HG02678 (cell line): ENCODE data around the gene GTSE1.
A peak's percentile ranks its signal among the peaks of the same experiment; 100 is the strongest.

Source experiments
- ATAC-seq: cut with Tn5 transposase; IDR thresholded peaks from one replicate; pipeline ENCODE4 v1.9.1; 2021; ENCODE audit warnings: mild to moderate bottlenecking, moderate library complexity; ENCODE audit not compliant: unreplicated experiment

GTSE1 gene

DNA sequence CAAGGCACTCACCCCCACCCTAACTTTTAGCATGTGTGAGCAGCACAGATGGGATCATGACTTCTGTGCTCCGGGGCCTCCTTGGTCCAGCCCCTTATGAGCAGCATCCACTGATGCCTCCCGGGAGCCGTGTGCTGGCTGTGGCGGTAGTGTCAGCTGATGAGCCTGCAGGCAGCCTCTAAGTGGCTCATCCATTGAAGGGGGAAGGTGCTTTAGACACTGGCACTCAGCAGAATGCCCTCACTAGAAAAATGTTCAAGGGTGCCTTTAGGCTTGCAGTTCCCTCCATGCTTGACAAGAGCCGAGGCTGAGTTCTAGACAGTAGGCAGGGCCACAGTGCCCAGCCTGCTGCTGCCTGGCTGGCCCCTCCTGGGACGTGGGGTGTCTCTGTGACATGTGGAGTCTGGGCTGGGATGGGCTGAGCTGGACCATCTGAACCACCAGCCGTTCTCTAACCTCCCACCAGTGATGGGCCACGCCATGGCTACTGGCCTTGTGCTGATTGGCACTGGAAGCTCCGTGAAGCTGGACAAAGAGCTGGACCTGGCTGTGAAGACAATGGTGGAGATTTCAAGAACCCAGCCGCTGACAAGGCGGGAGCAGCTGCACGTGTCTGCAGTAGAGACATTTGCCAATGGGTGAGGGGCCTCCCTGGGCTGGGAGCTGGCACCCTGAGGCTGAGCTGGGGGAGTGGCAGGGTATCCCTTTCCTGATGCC, 23.1 kb upstream of the GTSE1 start:
- no peak for ATAC-seq

DNA sequence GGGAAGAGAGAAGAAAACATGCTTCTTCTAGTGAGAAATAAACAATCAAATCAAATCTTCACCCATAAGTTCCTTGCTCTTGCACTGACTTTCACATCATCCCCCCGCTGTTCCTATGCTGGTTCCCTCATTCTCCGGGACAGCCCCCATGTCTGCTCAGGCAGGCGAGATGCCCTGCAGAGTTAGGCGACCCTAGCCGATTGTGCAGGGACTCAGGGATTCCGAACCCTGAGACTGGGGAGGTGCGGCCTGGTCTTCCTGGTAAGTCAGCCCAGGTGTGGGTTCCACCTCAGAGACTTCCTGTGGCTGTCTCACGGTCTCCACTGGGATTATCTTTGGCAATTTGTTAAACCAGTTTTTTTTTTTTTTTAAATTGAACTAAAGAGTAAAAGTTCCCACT, 22.3 kb upstream of the GTSE1 start:
- ATAC-seq = no peak

DNA sequence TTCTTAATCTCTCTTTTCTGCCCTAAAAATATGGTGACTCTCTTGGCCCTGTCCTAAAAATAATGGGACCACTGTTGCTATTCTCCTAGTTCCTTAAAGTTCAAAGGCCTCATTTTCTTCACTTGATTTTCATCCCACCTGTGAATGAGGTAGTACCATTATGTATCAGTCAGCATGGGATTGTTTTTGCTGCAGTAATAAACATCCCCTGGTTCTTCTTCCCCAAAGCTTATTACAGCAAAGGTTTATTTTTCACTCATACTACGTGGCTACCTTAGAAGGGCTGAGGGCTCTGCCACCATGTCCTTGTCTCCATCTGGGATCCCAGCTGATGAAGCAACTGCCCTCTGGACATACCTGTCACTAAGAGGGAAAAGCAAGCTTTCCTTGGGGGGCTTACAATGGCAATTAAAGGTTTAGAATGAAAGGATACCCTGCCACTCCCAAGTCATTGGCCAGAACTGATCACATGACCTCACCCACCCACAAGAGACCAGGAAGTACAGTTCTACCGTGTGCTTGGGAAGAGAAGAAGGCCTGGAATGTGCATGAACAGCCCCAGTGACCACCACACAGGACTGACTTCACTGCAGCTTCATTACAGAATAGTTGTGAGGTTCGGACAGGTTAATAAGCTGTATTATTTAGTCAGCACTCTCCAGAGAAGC, 21.1 kb upstream of the GTSE1 start:
- no peak for ATAC-seq

DNA sequence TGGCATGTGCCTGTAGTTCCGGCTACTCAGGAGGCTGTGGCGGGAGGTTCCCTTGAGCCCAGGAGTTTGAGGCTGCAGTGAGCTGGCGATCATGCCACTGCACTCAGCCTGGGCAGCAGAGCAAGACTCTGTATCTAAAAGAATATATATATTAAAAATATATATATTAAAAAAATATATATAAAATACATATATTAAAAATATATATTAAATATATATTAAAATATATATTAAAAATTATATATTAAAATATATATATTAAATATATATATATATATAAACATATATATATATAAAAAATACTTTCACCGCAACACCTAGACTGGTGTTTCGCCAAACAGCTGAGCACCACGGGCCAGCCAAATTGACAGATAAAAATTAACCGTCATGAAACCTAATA, 20.1 kb upstream of the GTSE1 start:
- no peak for ATAC-seq

DNA sequence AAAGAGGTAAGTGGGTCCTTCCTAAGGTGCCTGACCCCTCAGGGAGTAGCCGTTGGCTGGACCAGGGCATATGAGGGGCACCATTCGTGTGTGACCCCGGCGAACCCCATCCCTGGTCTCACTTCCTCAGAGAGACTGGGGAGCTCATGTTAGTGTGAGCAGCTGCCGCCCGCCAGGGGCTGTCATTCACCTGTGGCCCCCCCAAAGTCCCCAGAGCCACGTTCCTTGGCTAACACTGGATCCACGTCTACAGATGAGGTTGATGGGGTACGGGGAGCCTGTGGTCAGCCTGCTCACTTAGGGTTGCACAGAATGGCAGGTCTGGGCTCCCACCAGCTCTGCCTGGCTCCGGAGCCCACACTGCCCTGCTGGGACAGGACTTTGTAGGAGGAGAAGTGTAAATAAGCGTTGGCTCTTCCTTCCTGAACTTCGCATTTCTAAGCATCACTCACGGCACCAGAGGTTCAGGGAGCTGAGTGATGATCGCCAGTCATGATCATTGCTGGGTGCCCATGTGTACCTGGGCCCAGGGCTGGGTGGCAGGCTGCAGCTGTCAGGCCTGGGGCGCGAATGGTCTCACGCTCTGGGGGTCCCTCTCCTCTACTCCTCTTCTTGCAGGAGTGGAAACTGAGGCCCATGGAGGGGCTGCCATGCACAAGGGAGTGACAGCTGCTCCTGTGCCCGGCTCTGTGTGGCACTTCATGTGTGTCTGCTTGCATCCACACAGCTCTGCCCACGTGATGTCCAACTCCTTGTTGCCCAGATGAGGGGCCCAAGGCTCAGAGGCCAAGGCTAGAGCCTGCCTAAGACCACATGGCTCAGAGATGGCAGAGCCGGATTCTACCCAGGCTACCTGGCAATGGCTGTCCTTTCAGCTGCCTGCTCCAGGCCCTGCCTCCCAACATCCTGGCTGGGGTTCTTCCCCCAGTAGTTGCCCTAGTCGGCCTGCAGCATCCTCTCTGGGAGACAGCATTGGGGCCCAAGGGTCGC, 17.7 kb upstream of the GTSE1 start:
- no peak for ATAC-seq

DNA sequence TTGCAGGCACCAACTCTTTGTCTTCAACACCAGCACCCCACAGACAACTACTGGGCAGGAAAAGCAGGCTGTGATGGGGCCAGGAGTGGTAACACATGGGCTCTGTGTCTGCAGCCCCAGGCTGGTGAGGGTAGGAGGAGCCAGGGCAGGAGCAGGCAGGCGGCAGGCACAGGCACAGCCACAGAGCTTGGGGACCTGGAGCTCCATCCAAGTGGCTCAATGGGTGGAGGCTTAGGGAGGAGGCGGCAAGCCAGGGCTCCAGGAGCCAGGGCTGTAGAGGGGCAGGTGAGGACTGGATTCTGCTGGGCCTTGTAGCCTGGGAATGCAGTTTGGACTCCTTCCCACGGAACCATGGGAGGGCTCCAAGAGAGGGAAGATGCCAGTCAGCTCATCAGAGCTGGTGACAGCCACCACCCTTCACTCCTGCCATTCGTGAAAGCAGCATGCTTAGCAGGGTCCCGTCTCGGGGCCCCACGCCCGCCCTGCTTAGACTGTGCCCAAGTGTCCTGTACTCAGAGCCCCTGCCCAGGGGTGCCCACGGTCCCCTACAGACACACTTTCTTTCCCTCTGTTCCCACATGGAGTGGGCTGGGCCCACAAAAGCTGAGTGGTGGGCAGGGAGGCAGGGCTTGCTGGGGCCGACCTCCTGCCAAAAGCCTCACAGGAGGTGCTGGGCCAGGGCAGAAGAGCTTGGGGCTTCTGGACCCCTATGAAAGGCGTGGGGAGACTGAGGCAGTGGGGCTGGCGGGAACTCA, 16.4 kb upstream of the GTSE1 start:
- no peak for ATAC-seq

DNA sequence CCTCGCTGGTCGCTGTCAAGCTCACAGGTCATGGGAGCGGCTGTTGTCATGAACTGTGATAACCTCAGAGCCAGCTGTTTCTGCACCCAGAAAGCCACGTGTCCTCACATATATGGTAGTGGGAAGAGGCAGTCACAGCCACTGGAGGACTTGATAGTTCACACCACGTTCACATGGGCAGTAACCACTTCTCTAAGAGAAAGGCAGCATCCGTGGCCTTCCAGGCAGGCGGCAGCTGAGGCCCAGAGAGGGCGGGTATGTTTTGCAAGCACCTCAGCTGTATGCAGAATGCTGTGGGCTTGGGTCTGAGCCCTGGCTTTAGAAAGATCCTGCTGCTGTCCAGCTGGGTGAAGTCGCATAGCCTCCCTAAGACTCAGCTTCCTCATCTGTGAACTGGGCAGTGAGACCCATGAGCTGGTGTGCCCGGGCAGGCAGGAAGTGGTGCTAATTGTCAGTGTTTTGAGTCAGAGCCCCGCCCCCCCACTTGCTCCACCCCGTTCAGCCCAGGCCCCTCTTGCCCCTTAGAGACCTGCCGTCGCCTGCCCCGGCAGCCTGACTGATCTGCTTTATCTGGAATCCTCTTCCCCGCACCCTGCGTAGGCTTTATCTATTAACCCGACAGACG, 15.6 kb upstream of the GTSE1 start:
- no peak for ATAC-seq

DNA sequence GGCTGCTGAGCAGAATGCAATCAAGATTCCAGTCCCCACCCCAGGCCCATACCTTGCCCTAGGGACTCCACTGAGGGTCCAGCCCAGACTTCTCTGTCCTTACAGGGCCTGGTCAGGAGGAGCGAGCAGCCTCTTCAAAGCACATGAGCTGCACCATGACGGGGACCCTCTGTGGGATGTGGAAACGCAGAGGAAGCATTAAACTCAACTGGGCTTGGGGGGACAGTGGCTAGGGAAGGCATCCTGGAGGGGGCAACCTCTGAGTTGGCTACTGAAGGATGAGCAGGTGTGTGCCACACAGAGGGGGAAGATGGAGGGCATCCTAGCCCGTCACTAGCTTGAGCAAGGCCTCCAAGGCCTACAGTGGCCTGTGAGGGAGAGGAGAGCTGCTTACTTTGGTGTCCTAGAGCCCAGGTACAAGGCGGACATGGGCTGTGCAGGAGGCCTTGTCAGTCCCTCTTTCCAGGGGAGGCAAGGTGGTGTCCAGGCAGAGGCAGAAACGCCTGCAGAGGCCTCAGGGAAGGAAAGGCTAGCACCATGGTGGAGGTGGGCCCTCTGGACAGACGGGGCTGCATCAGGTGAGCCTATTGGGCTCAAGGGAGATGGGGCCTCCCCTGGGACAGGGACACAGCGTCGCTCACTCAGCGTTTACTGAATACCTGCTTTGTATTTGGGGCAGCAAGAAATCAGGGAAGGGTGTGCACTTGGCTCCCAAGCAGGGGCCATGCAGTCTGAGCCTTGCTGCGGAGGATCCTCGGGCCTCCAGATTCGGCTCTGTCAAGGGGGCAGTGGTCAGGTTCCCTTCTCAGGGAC, 14.6 kb upstream of the GTSE1 start:
- no peak for ATAC-seq

DNA sequence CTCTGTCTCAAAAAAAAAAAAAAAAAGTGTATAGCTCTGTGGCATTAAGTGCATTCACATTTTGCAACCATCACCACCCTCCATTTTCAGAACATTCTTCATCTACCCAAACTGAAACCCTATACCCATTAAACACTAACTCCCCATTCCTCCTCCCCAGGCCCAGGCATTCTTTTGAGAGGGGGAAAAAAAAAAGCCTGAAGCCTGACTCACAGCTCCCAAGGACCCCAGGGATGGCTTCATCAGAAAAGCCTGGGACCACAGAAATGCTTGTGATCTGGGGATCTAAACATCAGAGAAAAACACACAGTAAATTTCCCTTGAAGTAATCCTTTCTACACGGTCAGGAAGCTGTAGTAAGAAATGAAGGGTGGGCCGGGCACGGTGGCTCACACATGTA, 10.7 kb upstream of the GTSE1 start:
- ATAC-seq = no peak

DNA sequence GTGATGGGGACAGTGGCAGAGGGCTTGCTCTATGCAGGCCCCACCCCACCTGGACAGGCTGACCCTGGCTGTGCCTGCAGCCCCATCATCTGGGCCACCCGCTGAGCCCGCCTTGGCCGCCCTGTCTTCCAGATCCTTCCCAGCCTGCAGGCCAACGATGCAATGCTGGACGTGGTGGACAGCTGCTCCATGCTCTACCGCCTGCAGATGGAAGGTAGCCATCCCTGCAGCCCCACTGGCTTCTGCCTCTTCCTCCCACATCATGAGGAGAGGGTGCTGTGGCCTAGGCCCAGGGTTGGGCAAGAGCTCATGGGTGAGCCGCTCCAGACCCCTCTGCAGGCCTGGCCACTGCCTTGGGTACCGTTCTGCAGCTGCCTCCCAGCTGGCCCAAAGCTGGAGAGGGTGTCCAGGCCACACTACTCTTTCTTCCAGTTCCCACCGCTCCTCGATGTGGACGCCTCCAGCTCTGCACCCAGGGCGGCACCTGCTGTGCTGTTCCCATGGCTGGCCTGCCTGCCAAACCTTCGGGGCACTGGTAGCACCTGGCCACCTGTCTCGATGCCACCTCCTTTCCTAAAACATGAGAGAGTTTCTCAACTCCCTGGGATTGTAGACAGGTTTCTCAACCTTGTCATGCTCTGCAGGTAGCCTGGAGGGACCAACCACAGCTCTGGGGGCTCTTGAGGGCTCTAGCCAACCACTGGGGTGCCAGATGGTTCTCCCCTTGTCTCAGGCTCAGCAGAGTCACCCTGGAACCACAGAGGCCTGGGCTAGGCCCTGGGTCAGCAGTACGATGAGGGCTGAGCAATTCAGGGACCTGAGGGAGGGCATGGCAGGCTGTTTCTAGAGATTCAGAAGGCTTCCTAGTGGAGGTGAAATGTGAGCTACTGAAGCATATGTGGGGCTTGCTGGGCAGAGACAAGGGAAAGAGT, 9.5 kb upstream of the GTSE1 start:
- ATAC-seq = no peak

DNA sequence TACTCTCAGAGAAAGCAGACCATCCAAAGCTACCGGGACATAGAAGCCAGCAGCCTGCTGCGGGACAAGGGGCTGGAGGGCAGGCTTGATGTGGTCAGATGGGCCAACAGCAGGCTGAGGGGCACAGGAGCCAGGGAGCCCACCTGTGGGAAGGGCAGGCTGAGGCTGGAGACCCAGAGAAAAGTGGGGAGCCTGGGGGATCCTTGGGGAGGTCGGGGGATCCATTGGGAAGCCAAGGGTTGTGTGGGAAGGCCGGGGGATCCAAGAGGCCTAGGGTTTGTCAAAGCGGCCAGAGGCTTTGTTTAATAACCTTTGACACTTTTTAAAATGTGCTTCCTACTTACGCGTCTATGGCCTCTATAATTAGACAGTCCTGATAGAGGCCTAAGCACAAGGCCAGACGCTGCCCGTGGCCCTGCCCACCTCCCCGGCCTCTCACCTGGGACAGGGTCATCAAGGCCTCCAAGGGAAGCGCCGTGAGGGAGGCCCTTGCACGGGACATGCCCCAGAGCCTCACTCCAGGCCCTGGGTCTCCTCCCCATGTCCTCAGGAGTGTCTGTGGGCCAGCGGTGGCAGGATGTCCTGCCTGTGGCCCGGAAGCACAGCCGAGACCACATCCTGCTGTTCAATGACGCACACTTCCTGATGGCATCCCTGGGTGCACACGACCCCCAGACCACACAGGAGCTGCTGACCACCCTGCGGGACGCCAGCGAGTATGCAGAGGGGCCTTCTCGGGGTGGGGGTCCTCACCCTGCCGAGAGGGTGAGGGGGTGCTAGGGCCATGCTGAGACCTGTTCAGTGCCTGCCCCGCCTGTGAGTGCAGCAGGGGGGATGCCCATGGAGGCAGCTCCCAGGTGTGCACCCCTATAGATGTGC, 8.6 kb upstream of the GTSE1 start:
- peak; percentile 93 for ATAC-seq

DNA sequence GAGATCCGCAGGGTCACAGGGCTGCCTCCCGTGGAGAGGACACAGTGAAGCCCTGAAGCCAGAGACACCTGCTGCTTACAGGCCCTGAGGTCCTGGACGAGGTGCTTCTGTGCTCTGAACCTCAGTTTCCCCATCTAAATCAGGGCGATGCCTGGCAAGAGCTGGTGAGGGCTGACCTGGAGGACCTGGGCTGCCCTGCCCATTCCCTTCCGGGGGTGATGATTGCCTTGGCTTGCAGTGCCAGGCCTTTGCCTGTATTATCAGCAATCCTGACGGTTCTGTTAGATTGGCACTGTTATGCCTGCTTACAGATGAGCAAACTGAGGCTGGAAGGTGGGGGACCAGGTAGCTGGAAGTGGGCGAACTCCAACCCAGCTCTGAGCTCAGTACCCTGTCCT, 7.8 kb upstream of the GTSE1 start:
- ATAC-seq = no peak

DNA sequence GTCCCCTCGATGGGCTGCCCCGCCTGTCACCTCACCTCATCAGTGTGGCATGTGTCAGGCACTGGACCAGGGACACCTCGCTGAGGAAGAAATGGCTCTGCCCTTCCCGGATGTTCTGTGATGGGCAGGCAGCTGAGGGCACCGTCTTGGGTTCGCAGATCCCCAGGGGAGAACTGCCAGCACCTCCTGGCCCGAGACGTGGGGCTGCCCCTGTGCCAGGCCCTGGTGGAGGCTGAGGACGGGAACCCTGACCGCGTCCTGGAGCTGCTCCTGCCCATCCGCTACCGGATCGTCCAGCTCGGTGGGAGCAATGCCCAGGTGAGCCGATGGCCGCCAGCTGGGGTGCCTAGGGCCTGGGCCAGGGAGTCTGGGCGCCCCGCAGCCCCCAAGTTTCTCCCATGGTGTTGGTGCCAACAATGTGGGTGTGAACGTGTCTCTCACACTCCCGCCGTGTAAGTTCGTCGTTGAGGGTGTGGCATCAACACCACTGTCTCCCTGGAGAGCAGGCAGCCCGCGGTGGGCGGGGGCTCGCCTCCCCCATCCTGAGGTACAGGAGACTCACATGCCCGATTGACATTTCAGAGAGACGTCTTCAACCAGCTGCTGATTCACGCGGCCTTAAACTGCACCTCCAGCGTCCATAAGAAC, 7.3 kb upstream of the GTSE1 start:
- no peak for ATAC-seq

DNA sequence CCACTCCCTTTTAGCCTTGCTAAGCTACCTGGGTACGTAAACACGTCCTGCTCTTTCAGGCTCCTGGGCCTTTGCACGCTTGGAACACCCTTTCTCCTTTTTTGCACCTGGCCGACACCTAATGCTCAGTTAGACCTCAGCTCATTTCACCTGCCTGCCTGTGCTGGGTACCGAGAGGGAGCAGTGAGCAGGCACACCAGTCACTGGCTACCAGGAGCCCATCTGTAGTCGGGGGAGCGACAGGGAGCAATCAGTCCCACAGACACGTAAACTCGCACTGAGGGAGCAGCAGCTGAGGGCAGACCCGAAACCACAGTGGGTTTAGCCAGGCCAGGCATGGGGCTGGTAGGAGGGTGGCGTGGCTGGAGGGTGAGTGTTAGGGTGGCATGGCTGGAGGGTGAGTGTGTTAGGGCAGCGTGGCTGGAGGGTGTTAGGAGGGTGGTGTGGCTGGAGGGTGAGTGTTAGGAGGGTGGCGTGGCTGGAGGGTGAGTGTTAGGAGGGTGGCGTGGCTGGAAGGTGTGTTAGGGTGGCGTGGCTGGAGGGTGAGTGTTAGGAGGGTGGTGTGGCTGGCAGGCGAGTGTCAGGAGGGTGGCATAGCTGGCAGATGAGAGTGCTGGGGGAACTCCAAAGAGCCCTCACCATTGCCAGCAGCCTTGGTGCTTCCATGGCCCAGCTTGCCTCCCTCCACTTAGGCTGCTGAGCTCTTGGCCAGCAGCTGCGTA, 6.4 kb upstream of the GTSE1 start:
- ATAC-seq = no peak

DNA sequence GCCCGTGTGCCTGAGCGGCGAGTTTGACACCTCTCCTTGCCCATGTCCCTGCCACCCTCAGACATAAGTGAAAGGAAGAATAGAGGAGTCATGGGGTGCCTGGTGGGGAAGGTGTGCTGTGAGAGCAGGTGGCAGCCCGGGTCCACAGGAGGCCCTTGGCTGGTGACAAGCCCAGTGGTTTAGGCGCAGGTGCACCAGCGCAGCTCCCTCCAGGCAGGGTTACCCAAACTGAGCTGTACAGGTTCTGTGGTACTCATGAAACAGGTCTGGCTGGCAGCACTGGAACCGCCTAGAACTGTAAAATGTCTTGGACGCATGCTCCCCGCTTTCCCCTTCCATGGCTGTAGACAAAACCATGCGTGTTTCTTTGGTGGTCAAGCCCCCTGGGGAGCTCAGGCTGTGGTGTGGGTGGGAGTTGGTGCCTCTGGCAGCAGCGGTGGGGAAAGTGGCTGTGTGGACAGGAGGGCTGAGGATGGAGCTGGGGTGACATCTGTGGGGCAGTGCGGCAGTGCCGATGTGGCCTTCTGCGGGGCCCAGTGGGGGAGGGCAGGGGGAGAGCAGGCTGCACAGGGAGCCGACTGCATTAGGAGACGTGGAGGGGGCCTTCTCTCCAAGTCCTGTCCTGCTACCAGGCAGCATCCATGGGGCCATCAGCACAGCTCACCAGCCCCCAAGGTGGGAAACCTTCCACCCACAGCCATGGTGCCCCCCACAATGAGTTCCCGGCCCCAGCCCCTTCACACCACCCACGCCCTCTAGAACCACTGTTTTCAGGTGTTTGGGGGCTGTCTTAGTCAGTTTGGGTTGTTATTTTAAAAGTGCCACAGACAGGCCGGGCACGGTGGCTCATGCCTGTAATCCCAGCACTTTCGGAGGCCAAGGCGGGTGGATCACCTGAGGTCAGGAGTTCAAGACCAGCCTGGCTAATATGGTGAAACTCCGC, 5.6 kb upstream of the GTSE1 start:
- ATAC-seq = no peak
